Ovary (tissue), 3 donors: ENCODE data around the gene USP14.

Source experiments
- CTCF ChIP-seq, 3 donors: fragments of 450-650 bp in 2 of 3; fragments of 200-600 bp in 1 of 3; IDR thresholded peaks; one replicate each; pipeline versions ENCODE4 v1.5.1 to v1.8.0; 2016 to 2022; ENCODE audit warnings: antibody characterized with exemption in 3 of 3, mild to moderate bottlenecking in 1 of 3
- EP300 ChIP-seq: sonication (generic); formaldehyde crosslinking; IDR thresholded peaks from one replicate; pipeline ENCODE4 v1.6.1; 2017; ENCODE audit warnings: antibody characterized with exemption
- donor health status: DM: no; HTN: no; CAD: no.

- TF ChIP-seq CTCF (IDR thresholded peaks at IDR 0.05) (no peak), EP300 (no peak)
These were observed 69.0 kb downstream of the USP14 start for GRCh38 chr18:227374-227773.
